Epithelial cell of esophagus (primary cell): ENCODE results near the gene TUB.

Experiments used
- DNase-seq: peaks from one replicate; pipeline ENCODE4 v3.0.0; 2010; ENCODE audit warnings: low read depth
- H3K4me3 ChIP-seq: 2 replicates; pipeline ENCODE4 v1.5.1; 2011; ENCODE audit warnings: mild to moderate bottlenecking, low read length, control low read depth
- TF ChIP-seq, protein P1 (sequence below): IDR thresholded peaks from 2 replicates; pipeline ENCODE4 v1.5.1; 2011; ENCODE audit warnings: low read depth, mild to moderate bottlenecking, low read length, control low read depth, inconsistent platforms; ENCODE audit not compliant: insufficient read depth; ENCODE audit errors: missing control alignments

Gene TUB

DNA sequence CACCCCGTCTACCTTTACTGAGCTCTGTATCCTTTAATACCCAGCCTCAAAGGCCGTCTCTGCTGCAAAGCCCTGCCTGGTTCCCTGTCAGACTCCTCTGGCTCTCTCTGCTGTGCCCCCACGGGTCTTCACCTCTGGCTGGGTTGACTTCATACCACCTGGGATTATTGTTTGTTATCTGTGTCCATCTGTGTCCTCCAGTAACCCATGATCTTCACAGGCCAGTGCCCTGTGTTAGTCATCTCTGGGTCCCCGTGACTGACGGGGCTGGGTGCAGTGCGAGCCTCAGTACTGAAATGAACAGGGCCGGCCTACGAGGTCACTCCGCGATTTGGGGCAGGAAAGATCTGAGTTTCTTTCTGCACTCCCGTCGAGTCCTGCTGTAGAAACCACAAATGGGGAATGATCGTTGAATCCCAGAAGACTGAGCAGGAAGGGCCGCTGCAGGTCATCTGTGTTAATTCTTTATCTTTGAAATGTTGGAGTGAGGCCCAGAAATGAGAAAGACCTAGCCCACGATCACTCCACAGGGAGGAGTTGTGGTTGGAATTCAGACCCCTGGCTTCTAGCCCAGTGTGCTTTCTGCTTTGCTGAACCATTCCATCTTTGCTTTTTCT lies 12.3 kb upstream of the TUB start:
- TF ChIP-seq, protein P1, sequence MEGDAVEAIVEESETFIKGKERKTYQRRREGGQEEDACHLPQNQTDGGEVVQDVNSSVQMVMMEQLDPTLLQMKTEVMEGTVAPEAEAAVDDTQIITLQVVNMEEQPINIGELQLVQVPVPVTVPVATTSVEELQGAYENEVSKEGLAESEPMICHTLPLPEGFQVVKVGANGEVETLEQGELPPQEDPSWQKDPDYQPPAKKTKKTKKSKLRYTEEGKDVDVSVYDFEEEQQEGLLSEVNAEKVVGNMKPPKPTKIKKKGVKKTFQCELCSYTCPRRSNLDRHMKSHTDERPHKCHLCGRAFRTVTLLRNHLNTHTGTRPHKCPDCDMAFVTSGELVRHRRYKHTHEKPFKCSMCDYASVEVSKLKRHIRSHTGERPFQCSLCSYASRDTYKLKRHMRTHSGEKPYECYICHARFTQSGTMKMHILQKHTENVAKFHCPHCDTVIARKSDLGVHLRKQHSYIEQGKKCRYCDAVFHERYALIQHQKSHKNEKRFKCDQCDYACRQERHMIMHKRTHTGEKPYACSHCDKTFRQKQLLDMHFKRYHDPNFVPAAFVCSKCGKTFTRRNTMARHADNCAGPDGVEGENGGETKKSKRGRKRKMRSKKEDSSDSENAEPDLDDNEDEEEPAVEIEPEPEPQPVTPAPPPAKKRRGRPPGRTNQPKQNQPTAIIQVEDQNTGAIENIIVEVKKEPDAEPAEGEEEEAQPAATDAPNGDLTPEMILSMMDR = no peak
- no peak overlapping the region for H3K4me3 ChIP-seq
- no peak for DNase-seq

DNA sequence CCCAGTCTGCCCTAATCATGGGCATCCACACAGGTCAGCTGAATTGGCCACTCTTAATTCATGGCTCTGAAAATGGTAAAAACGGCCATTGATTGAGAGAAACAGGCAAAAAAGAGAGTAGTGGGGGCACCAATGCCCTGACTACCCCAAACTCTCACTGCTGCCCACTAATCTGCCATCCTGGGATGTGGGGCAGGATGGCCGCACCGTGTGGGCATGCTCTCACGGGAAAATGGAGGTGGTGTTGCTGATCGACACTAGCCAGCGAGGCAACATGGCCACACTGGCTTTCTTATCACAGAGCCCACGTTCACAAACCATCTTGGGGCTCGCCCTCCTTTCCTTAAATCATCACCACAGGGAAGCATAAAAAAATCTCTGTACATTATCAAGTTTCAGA lies 11.2 kb upstream of the TUB start:
- TF ChIP-seq, protein P1 = no peak
- no peak for DNase-seq
- no peak overlapping the region for H3K4me3 ChIP-seq

DNA sequence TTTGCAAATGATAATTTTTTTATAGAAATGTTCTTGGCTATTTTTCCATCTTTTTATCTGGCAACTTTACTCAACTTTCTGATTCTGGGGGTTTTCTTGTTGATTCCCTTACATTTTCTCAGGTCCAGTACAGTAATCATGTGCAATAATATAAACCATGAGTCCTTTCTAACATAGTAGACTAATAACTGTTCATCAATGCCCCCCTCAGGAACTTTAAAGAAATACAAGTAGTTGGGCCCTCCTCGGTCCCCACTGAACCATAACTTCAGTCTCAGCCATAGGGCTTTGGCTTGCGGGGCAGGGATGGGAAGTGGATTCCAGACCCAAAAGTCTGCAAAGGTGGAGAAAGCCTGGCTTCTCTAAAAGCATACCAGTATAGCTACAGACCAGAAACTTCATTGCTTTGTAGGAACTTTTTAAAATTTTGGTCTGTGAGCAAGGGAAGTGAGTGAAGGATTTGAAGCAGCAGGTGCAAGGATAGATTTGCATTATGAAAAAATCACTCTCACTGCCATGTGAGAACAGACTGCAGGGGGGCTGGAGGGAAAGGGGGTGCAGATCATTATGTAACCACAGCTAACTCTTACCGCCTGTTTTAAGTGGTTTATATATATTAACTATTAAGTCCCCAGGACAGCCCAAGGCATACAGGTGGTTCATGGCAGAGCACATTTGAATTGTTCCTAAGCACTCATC lies 10.4 kb upstream of the TUB start:
- no peak overlapping the region for H3K4me3 ChIP-seq
- TF ChIP-seq, protein P1 = peak; percentile 18
- DNase-seq = peak; percentile 37

DNA sequence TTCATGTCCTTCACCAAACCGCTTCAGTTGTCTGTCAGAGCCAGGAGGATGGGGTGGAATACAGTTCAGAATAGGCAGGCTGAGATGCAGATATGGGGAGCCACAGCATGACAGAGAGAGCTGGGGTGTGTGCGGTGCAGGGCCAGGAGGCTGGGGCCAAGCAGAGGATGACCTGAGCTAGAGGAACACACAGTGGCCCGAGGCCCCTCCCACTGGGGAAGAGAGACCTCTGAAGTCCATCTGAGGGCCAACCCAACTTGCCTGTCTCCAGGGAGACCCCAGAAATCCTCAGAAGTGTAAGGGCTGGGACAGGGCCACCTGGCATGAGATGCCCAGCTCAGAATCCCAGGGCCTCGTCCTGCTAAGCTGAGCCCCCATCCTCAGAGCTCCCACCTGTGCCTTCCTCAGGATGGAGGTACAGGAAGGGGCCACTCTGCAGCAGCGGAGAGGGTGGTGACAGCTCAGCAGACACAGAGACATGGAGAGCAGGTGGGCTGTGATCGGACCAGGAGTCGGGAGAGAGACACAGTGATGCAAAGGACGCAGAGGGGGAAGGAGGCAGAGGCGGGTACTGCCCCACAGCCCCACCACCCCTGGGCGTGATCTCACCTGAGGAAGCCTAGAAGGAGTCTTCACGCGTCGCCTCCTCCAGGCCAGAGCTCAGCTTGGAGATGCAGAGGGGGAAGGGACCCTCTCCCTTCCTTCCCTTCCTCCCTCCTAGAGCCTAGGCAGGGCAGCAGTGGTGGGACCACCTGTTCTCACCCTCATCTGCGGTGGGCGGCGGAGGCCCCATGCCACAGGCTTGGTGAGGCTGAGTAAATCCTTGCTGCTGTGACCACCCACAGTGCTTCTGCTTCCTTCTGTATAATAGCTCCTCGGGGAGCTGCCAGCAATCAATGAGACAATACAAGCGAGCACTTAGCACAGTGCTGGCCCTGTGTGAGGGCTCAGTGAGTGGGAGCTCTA lies 9.1 kb upstream of the TUB start:
- H3K4me3 ChIP-seq = no peak overlapping the region
- TF ChIP-seq, protein P1 = no peak
- DNase-seq = no peak

DNA sequence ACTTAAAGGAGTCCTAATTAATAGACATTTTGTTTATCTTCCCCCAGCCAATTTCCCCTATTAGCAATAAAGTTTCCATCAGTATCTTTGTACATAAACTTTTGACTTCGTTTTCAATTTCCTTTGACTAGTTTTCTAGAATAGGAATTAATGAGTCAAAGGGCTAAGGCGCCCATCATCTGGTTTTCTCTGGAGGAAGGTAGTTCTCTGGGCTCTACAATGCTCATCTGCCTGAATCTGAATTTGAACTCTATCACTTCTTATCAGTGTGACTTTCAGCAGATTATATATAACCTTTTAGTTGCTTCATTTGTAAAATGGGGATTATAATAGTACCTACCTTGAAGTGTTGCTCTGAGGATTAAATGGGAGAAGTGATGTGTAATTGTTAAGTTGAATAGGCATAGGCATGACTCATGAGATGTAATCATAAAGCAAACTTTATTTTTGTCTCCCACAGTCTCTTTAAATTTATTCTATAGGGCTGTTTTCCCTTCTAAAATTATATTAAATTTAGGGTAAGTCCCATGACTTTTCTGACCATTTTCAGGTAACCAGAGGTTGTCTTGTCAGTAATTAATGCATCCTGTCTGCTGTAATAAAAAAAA lies 5.8 kb upstream of the TUB start:
- no peak overlapping the region for H3K4me3 ChIP-seq
- TF ChIP-seq, protein P1 = no peak
- DNase-seq = peak; percentile 45

DNA sequence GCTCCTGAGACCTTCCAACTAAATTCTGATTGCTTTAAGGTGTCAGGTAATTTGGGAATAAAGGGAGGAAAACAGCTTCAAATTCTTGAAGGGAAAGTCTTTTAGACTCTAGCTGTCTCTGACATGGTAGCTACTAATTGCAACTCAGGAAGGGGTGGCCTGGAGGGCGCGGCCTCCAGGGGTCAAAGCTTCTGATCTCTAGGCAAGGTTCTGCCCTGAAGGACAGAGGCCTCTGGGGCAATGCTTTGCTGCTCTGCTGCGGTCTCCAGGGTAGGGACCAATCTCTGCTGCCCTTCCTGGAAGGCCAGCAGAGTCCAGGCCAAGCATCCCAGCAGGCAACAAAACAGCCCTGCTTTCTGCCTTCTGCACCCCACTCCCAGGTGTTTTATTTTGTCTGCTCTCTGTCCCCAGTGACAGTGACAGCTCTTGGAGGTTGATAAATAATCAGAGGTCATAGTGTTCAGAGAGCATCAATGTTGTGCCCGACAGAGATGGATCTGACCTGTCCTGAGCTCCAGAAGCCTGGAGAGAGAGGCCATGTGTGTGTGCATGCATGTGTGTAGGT lies 1.8 kb upstream of the TUB start:
- TF ChIP-seq, protein P1 = no peak
- H3K4me3 ChIP-seq = no peak overlapping the region
- no peak for DNase-seq
